ENCODE data around the gene USP11. TPM values are rescaled to one million over a fixed set of nuclear protein-coding genes. Genes with fewer than 3 reads are reported as not detected.
"Not testable (repeated sequence)": the region's sequence is repeated elsewhere in the genome, so short reads cannot be mapped to it uniquely, and the experiment has no call there.

Gene USP11
- total RNA-seq, 1 donor from 2014 or later = 106 TPM

DNA sequence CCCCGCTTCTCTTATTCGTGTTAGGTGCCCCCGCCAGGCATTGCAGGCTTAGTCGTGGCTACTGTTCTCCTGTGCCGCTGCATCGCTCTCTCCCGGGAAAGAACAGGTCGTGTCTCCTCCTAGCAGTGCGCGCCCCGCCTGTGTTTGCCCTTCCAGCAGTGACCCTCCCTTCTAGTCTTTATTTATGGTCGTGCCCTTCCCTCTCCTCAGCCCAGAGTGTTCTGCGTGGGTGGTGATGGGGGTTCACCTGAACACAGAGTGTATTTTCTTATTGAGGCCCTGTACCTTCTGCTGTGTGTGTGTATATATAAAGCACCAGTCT lies 15.2 kb downstream of the USP11 start:
- Histone ChIP-seq H3K9ac (no peak overlapping the region), H3K9me3 (ENCODE audit: low read depth) (no peaks in the 10 kb centered on the region), H3F3A (ENCODE audit: low read depth) (peaks cover 11% of the 10 kb centered on the region), H3K4me2 (no peak overlapping the region), H4K20me1 (ENCODE audit: low read depth) (no peaks in the 10 kb centered on the region), H3K4me3 (no peak overlapping the region), H2AFZ (replicated peaks) (no peak overlapping the region), H3K27ac (no peak overlapping the region), H3K4me1 (no peaks in the 10 kb centered on the region), H3K36me3 (no peaks in the 10 kb centered on the region), H3K27me3 (no peaks in the 10 kb centered on the region), H3K79me2 (ENCODE audit: low read depth) (no peaks in the 10 kb centered on the region)
- peaks cover 12% of the 10 kb centered on the region for H3K27me3 Mint-ChIP-seq (ENCODE audit: insufficient read depth, low read depth)
- peaks cover 5% of the 10 kb centered on the region for H3K4me1 Mint-ChIP-seq
- no peak for TF ChIP-seq EZH2 (IDR thresholded peaks at IDR 0.05)
- TF ChIP-seq, protein P1, sequence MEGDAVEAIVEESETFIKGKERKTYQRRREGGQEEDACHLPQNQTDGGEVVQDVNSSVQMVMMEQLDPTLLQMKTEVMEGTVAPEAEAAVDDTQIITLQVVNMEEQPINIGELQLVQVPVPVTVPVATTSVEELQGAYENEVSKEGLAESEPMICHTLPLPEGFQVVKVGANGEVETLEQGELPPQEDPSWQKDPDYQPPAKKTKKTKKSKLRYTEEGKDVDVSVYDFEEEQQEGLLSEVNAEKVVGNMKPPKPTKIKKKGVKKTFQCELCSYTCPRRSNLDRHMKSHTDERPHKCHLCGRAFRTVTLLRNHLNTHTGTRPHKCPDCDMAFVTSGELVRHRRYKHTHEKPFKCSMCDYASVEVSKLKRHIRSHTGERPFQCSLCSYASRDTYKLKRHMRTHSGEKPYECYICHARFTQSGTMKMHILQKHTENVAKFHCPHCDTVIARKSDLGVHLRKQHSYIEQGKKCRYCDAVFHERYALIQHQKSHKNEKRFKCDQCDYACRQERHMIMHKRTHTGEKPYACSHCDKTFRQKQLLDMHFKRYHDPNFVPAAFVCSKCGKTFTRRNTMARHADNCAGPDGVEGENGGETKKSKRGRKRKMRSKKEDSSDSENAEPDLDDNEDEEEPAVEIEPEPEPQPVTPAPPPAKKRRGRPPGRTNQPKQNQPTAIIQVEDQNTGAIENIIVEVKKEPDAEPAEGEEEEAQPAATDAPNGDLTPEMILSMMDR (IDR thresholded peaks at IDR 0.05) = no peak
- no peak for TF ChIP-seq EZH2phosphoT487 (IDR thresholded peaks at IDR 0.05)
- no peak overlapping the region for H3K4me3 Mint-ChIP-seq
- peaks cover 34% of the 10 kb centered on the region for H3K36me3 Mint-ChIP-seq
- H3K9me3 Mint-ChIP-seq = peaks cover under 1% of the 10 kb centered on the region
- DNase-seq (ENCODE audit: low spot score) = no peak
- peak overlapping the region; percentile 64 for H3K27ac Mint-ChIP-seq

DNA sequence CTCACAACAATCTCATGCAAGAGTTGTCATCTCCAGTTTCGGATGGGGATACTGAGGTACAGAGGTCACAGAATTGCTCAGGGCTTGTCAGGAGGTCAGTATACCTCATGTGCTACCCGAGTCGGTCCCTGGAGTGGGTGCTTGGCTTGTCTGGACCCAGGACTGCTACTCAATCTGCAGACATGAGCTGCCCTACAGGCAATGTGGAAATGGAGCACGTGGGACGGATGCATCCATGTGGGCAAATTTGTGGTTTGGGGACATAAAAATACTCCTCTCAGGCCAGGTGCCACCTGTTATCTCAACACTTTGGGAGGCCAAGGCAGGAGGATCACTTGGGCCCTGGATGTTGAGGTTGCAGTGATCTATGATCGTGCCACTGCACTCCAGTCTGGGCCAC lies 15.8 kb downstream of the USP11 start:
- Histone ChIP-seq H3K4me1 (no peaks in the 10 kb centered on the region), H3K79me2 (ENCODE audit: low read depth) (no peaks in the 10 kb centered on the region), H3K27me3 (no peaks in the 10 kb centered on the region), H3F3A (ENCODE audit: low read depth) (peaks cover 11% of the 10 kb centered on the region), H3K27ac (no peak overlapping the region), H3K4me2 (no peak overlapping the region), H3K36me3 (no peaks in the 10 kb centered on the region), H3K9me3 (ENCODE audit: low read depth) (no peaks in the 10 kb centered on the region), H4K20me1 (ENCODE audit: low read depth) (no peaks in the 10 kb centered on the region), H3K9ac (no peak overlapping the region), H2AFZ (replicated peaks) (no peak overlapping the region), H3K4me3 (no peak overlapping the region)
- Mint-ChIP-seq H3K27ac (no peak overlapping the region), H3K27me3 (ENCODE audit: insufficient read depth, low read depth) (peaks cover 12% of the 10 kb centered on the region), H3K4me1 (peaks cover 5% of the 10 kb centered on the region), H3K9me3 (peaks cover 2% of the 10 kb centered on the region), H3K36me3 (peaks cover 32% of the 10 kb centered on the region), H3K4me3 (no peak overlapping the region)
- DNase-seq (ENCODE audit: low spot score) = no peak
- no peak for TF ChIP-seq EZH2 (IDR thresholded peaks at IDR 0.05)
- no peak for TF ChIP-seq EZH2phosphoT487 (IDR thresholded peaks at IDR 0.05)

DNA sequence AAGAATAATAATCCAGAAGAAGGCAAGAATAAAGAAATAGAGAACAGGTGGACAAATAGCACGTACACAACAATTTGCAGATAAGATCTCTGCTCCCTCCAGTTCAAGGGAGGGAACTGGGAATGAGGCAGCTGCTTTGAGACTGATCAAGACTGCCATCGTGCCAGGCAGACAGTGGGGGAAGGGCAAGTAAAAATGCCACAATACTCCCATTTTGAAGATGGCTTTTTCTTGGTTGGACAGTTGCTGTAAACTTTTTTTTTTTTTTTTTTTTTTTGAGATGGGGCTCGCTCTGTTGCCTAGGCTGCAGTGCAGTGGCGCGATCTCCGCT lies 17.2 kb downstream of the USP11 start:
- no peak overlapping the region for H3K4me3 Mint-ChIP-seq
- Histone ChIP-seq H3K9me3 (ENCODE audit: low read depth) (no peaks in the 10 kb centered on the region), H3F3A (ENCODE audit: low read depth) (peaks cover 11% of the 10 kb centered on the region), H3K79me2 (ENCODE audit: low read depth) (no peaks in the 10 kb centered on the region), H3K4me2 (no peak overlapping the region), H3K27ac (no peak overlapping the region), H3K4me3 (no peak overlapping the region), H3K9ac (no peak overlapping the region), H4K20me1 (ENCODE audit: low read depth) (no peaks in the 10 kb centered on the region), H3K27me3 (no peaks in the 10 kb centered on the region), H2AFZ (replicated peaks) (no peak overlapping the region), H3K36me3 (no peaks in the 10 kb centered on the region), H3K4me1 (no peaks in the 10 kb centered on the region)
- H3K27ac Mint-ChIP-seq = peak overlapping the region; percentile 34
- peaks cover 5% of the 10 kb centered on the region for H3K4me1 Mint-ChIP-seq
- TF ChIP-seq EZH2phosphoT487 (IDR thresholded peaks at IDR 0.05) = no peak
- peaks cover 6% of the 10 kb centered on the region for H3K9me3 Mint-ChIP-seq
- peaks cover 23% of the 10 kb centered on the region for H3K36me3 Mint-ChIP-seq
- peaks cover 9% of the 10 kb centered on the region for H3K27me3 Mint-ChIP-seq (ENCODE audit: insufficient read depth, low read depth)
- no peak for DNase-seq (ENCODE audit: low spot score)

DNA sequence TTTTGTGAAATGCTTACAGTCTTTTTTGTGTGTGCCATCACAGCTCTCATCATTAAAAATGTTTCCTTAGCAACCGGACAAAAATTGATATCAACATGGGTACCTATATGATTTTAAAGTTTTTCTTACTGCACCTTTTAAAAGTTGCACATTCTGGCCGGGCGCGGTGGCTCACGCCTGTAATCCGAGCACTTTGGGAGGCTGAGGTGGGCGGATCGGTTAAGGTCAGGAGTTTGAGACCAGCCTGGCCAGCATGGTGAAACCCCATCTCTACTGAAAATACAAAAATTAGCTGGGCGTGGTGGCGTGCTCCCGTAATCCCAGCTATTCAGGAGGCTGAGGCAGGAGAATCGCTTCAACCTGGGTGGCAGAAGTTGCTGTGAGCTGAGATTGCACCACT lies 24.8 kb downstream of the USP11 start:
- not testable (repeated sequence) for H3K4me3 ChIP-seq; H3K4me2 ChIP-seq; H3K27ac ChIP-seq; H3K79me2 ChIP-seq (ENCODE audit: low read depth); H4K20me1 ChIP-seq (ENCODE audit: low read depth); H3K36me3 ChIP-seq; H3K27ac Mint-ChIP-seq; H3K27me3 ChIP-seq; H3K4me3 Mint-ChIP-seq; H3K4me1 ChIP-seq; H3K9ac ChIP-seq; H2AFZ ChIP-seq (replicated peaks); H3K4me1 Mint-ChIP-seq; H3F3A ChIP-seq (ENCODE audit: low read depth); DNase-seq (ENCODE audit: low spot score); H3K27me3 Mint-ChIP-seq (ENCODE audit: insufficient read depth, low read depth); H3K9me3 ChIP-seq (ENCODE audit: low read depth); H3K36me3 Mint-ChIP-seq
- peaks cover 14% of the 10 kb centered on the region for H3K9me3 Mint-ChIP-seq

DNA sequence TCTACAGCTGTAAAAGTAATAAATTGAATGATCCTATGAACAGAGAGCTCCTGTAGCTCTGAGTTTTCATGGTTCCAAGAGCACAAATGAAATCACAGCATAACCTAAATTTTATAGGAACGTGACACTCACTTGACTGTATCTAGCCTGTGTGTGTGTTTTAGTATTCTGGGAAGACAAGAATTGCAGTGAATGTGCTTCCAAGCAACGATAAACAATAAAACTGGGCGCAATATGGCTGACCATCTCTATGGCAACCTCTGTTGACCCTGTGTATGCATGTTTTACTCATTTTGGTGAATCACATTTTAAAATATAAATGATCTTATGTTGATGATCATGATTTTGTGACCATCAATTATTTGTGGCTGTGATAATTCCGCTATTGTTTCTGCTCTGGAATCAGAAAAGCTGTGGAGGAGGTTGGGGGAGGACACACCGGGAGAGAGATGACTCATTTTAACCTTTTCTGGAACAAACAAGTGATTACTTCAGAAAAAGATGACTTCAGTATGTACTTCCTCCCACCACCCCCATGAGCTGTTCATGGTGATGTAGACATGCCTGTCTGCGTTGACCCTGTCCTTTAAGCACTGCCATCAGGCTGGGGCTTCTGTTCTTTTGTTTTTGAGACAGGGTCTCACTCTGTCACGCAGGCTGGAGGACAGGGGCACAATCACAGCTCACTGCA lies 31.8 kb downstream of the USP11 start:
- TF ChIP-seq EZH2phosphoT487 (IDR thresholded peaks at IDR 0.05) (no peak), EZH2 (IDR thresholded peaks at IDR 0.05) (no peak)
- no peaks in the 10 kb centered on the region for H3K79me2 ChIP-seq (ENCODE audit: low read depth)
- no peaks in the 10 kb centered on the region for H3K27me3 ChIP-seq
- no peak overlapping the region for H3K9ac ChIP-seq
- H3K4me1 ChIP-seq = no peaks in the 10 kb centered on the region
- no peaks in the 10 kb centered on the region for H3K36me3 ChIP-seq
- no peaks in the 10 kb centered on the region for H3K27me3 Mint-ChIP-seq (ENCODE audit: insufficient read depth, low read depth)
- peaks cover 26% of the 10 kb centered on the region for H3K4me1 Mint-ChIP-seq
- no peaks in the 10 kb centered on the region for H4K20me1 ChIP-seq (ENCODE audit: low read depth)
- peaks cover 8% of the 10 kb centered on the region for H3K9me3 Mint-ChIP-seq
- H3K27ac Mint-ChIP-seq = peak overlapping the region; percentile 54
- no peak for DNase-seq (ENCODE audit: low spot score)
- H3K4me2 ChIP-seq = no peak overlapping the region
- H2AFZ ChIP-seq (replicated peaks) = no peak overlapping the region
- H3K36me3 Mint-ChIP-seq = no peaks in the 10 kb centered on the region
- H3F3A ChIP-seq (ENCODE audit: low read depth) = no peaks in the 10 kb centered on the region
- H3K27ac ChIP-seq = no peak overlapping the region
- no peak overlapping the region for H3K4me3 Mint-ChIP-seq
- no peaks in the 10 kb centered on the region for H3K9me3 ChIP-seq (ENCODE audit: low read depth)
- no peak overlapping the region for H3K4me3 ChIP-seq

All from neural progenitor cell (in vitro differentiated cells).